SK-N-SH (cell line): ENCODE data around the gene ARL6. TPM values are rescaled to one million over a fixed set of nuclear protein-coding genes. Genes with fewer than 3 reads are reported as not detected.

ENCODE experiments used
- CTCF ChIA-PET: fragments of 300-600, 350-600 bp; formaldehyde crosslinking; extraction: SDS; loops from one replicate; lab custom pipeline; 2021; lab: Yijun Ruan, JAX
- POLR2A ChIA-PET: fragments of 350-600 bp; sonication (Branson Sonifier 250); formaldehyde crosslinking; extraction: SDS; loops from one replicate; lab custom pipeline; 2020; ENCODE audit warnings: antibody characterized with exemption, inconsistent platforms; lab: Yijun Ruan, JAX
- DNase-seq: peaks from one replicate; pipeline ENCODE4 v3.0.0; 2012
- H2AFZ ChIP-seq: fragments of 200-600 bp; sonication (generic); 2 replicates; pipeline ENCODE4 v1.8.1; 2016; ENCODE audit warnings: antibody characterized with exemption, mild to moderate bottlenecking, low read depth
- H3F3A ChIP-seq: fragments of 200-600 bp; sonication (generic); replicated peaks from 2 replicates; pipeline ENCODE3; 2016; ENCODE audit warnings: antibody characterized with exemption, mild to moderate bottlenecking; ENCODE audit not compliant: insufficient read depth
- H3K27ac ChIP-seq, 2 experiments: fragments of 200-500 bp in 1 of 2; fragments of 200-600 bp in 1 of 2; sonication (Bioruptor generic) in 1 of 2; sonication (generic), shearing (Covaris generic) in 1 of 2; 2 replicates each; pipeline versions ENCODE4 v1.5.1 to v1.6.1; 2014 to 2016; ENCODE audit warnings: low read depth in 2 of 2, inconsistent platforms in 1 of 2, low read length in 1 of 2, mild to moderate bottlenecking in 1 of 2, mixed read lengths in 1 of 2
- H3K27me3 ChIP-seq: fragments of 200-600 bp; sonication (generic), shearing (Covaris generic); 2 replicates; pipeline ENCODE4 v1.6.1; 2016; ENCODE audit warnings: mixed run types; ENCODE audit not compliant: insufficient read depth
- H3K36me3 ChIP-seq, 2 experiments: fragments of 200-500 bp in 1 of 2; fragments of 200-600 bp in 1 of 2; sonication (Bioruptor generic) in 1 of 2; sonication (generic) in 1 of 2; replicated peaks in 1 of 2; 2 replicates each; pipeline versions ENCODE3 to v1.5.1; 2014 to 2016; ENCODE audit warnings: low read length in 1 of 2, mild to moderate bottlenecking in 1 of 2; ENCODE audit not compliant: insufficient read depth in 2 of 2, control insufficient read depth in 1 of 2
- H3K4me1 ChIP-seq, 2 experiments: fragments of 200-500 bp in 1 of 2; fragments of 200-600 bp in 1 of 2; sonication (Bioruptor generic) in 1 of 2; sonication (generic), shearing (Covaris generic) in 1 of 2; 2 replicates each; pipeline versions ENCODE4 v1.5.1 to v1.6.1; 2014 to 2016; ENCODE audit warnings: low read depth in 1 of 2, low read length in 1 of 2, mixed run types in 1 of 2; ENCODE audit not compliant: insufficient read depth in 2 of 2, control insufficient read depth in 1 of 2
- H3K4me2 ChIP-seq: fragments of 200-600 bp; sonication (generic), shearing (Covaris generic); 2 replicates; pipeline ENCODE4 v1.6.1; 2017; ENCODE audit warnings: mixed run types
- H3K4me3 ChIP-seq, 2 experiments: fragments of 200-500 bp in 1 of 2; fragments of 200-600 bp in 1 of 2; sonication (Bioruptor generic) in 1 of 2; sonication (generic), shearing (Covaris generic) in 1 of 2; 2 replicates each; pipeline versions ENCODE4 v1.5.1 to v1.8.1; 2014 to 2016; ENCODE audit warnings: low read depth in 2 of 2, inconsistent platforms in 1 of 2, low read length in 1 of 2, mild to moderate bottlenecking in 1 of 2, mixed read lengths in 1 of 2, moderate library complexity in 1 of 2
- H3K79me2 ChIP-seq: fragments of 200-600 bp; sonication (generic); 2 replicates; pipeline ENCODE4 v1.8.1; 2017; ENCODE audit warnings: mild to moderate bottlenecking; ENCODE audit not compliant: insufficient read depth
- H3K9ac ChIP-seq: fragments of 200-600 bp; sonication (generic); 2 replicates; pipeline ENCODE4 v1.6.1; 2017; ENCODE audit warnings: mixed run types
- H3K9me2 ChIP-seq: fragments of 200-600 bp; sonication (generic); 2 replicates; pipeline ENCODE4 v1.6.1; 2017; ENCODE audit warnings: mixed run types
- H3K9me3 ChIP-seq: fragments of 200-600 bp; sonication (generic); 2 replicates; pipeline ENCODE4 v1.6.1; 2017; ENCODE audit warnings: mixed run types, mild to moderate bottlenecking, moderate library complexity
- H4K20me1 ChIP-seq: fragments of 200-600 bp; sonication (generic); 2 replicates; pipeline ENCODE4 v1.6.1; 2017; ENCODE audit warnings: mild to moderate bottlenecking, mixed run types; ENCODE audit not compliant: insufficient read depth
- EP300 ChIP-seq, 2 experiments: IDR thresholded peaks; 2 replicates each; pipeline versions ENCODE4 v1.4.0 to v1.6.1; 2012; ENCODE audit warnings: borderline replicate concordance in 1 of 2, low read depth in 1 of 2, low read length in 1 of 2
- EZH2phosphoT487 ChIP-seq: fragments of 200-600 bp; sonication (generic); IDR thresholded peaks from 2 replicates; pipeline ENCODE4 v1.6.1; 2017; ENCODE audit warnings: low read depth, mixed run types, mild to moderate bottlenecking, antibody characterized with exemption, moderate library complexity, borderline replicate concordance
- FOXM1 ChIP-seq: IDR thresholded peaks from 2 replicates; pipeline ENCODE4 v1.4.0; 2012; ENCODE audit warnings: low read depth, mild to moderate bottlenecking
- GATA2 ChIP-seq: sonication (generic); formaldehyde crosslinking; IDR thresholded peaks from 2 replicates; pipeline ENCODE4 v1.5.0; 2020; ENCODE audit warnings: mild to moderate bottlenecking, missing genetic modification reagents
- IRF3 ChIP-seq: fragments of 150-350 bp; IDR thresholded peaks from 2 replicates; pipeline ENCODE4 v1.6.1; 2016; ENCODE audit warnings: mild to moderate bottlenecking, low read depth, low read length
- MEF2A ChIP-seq: IDR thresholded peaks from 2 replicates; pipeline ENCODE4 v1.4.0; 2012; ENCODE audit warnings: low read depth, borderline replicate concordance
- MXI1 ChIP-seq: IDR thresholded peaks from 2 replicates; pipeline ENCODE4 v1.6.1; 2012; ENCODE audit warnings: mild to moderate bottlenecking, low read depth, low read length, improper control_type of control experiment
- NFIC ChIP-seq: IDR thresholded peaks from 2 replicates; pipeline ENCODE4 v1.4.0; 2012; ENCODE audit warnings: borderline replicate concordance
- NRF1 ChIP-seq: IDR thresholded peaks from 2 replicates; pipeline ENCODE4 v1.6.1; 2012; ENCODE audit warnings: low read depth, mild to moderate bottlenecking, low read length
- RFX5 ChIP-seq: IDR thresholded peaks from 2 replicates; pipeline ENCODE4 v1.6.1; 2012; ENCODE audit warnings: mild to moderate bottlenecking, improper control_type of control experiment, low read length
- RXRA ChIP-seq: IDR thresholded peaks from 2 replicates; pipeline ENCODE4 v1.4.0; 2012; ENCODE audit warnings: low read depth, mild to moderate bottlenecking, borderline replicate concordance
- TAF1 ChIP-seq: IDR thresholded peaks from 2 replicates; pipeline ENCODE4 v1.6.1; 2012; ENCODE audit warnings: low read depth, mild to moderate bottlenecking, low read length, moderate library complexity, borderline replicate concordance
- WGBS: methylation state at CpG from one replicate; pipeline ENCODE4 v1.1.6; 2017; ENCODE audit warnings: low lambda C conversion rate; 5-methylcytosine and 5-hydroxymethylcytosine counted together
- polyA plus RNA-seq, 3 experiments: library from polyadenylated mRNA; depleted of rRNA; stranded (reverse); fragments of >200 nt; gene quantifications; 2 replicates each; pipeline ENCODE4 v1.2.3, GENCODE V29; 2012
- TF ChIP-seq, protein P1 (sequence below): IDR thresholded peaks from 2 replicates; pipeline ENCODE4 v1.4.0; 2012; ENCODE audit warnings: low read depth, borderline replicate concordance
- TF ChIP-seq, protein P2 (sequence below): IDR thresholded peaks from 2 replicates; pipeline ENCODE4 v1.4.0; 2012; ENCODE audit warnings: low read depth

The ARL6 gene
- polyA plus RNA-seq, 1 of the 3 experiments (the other 2 are of a cell fraction) = 2.6 TPM

GRCh38 chr3:97823046-97824004 is 58.8 kb downstream of the ARL6 start (continued):
- TF ChIP-seq, protein P1, sequence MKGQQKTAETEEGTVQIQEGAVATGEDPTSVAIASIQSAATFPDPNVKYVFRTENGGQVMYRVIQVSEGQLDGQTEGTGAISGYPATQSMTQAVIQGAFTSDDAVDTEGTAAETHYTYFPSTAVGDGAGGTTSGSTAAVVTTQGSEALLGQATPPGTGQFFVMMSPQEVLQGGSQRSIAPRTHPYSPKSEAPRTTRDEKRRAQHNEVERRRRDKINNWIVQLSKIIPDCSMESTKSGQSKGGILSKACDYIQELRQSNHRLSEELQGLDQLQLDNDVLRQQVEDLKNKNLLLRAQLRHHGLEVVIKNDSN = no peak
- TF ChIP-seq, protein P2, sequence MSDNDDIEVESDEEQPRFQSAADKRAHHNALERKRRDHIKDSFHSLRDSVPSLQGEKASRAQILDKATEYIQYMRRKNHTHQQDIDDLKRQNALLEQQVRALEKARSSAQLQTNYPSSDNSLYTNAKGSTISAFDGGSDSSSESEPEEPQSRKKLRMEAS = no peak
- TF ChIP-seq MEF2A = no peak
- TF ChIP-seq, all 33 proteins: peak for 0

DNA sequence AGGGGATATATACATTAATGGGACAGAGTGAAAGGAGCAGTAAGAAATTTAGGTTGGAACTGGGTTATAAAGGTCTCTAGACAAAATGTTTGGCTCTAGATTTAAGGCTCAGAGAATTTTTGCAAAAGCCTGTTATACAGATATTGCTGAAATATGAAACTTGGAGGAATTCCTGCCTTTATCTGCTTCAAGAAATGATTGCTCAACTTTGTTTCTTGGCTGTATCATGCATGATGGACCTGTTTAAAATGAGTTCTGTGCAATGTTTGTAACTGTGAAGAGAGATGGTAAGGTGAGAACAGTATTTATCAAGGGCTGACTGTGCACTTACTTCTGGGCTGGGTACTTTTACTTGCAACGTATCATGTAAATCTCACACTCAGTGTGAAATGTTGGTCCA is 60.5 kb downstream of the ARL6 start:
- Histone ChIP-seq H4K20me1 (no peaks in the 10 kb centered on the region), H3K27me3 (peaks cover 5% of the 10 kb centered on the region; the same call in 1 of the 2 replicates), H3K4me3 (no peak overlapping the region), H3K36me3 (no peaks in the 10 kb centered on the region), H3F3A (peaks cover 3% of the 10 kb centered on the region), H3K4me2 (no peak overlapping the region), H3K9ac (no peak overlapping the region), H3K79me2 (peaks cover 16% of the 10 kb centered on the region), H3K9me3 (no peaks in the 10 kb centered on the region), H3K4me1 (peaks cover 2 to 8% of the 10 kb centered on the region in 2 experiments; a peak in 2 of 4 replicates), H3K9me2 (no peaks in the 10 kb centered on the region), H2AFZ (no peak overlapping the region), H3K27ac (no peak overlapping the region)
- ChIA-PET CTCF (no interaction called here), POLR2A (no interaction called here)
- 87% methylated on average over 1 of the region's 1 CpG for WGBS
- DNase-seq = no peak
- TF ChIP-seq, protein P2 = no peak
- TF ChIP-seq NRF1 (no peak), RFX5 (no peak), MXI1 (no peak), IRF3 (no peak), EP300 (IDR thresholded peaks at IDR 0.05; ENCODE audit: borderline replicate concordance in 1 of 2, low read depth in 1 of 2, low read length in 1 of 2) (no peak), EZH2phosphoT487 (no peak), FOXM1 (no peak), GATA2 (CRISPR knock-in tag) (no peak), NFIC (no peak), TAF1 (no peak), RXRA (no peak)
- TF ChIP-seq, protein P1 = no peak
